Caco-2 (cell line): ENCODE measurements around the gene B3GALT6. TPM values are rescaled to one million over a fixed set of nuclear protein-coding genes. Genes with fewer than 3 reads are reported as not detected.

Experiments
- BruUV-seq: library from RNA; stranded (reverse); fragments of 400-500 nt; replicated peaks from 2 replicates; lab custom pipeline; 2021; lab: Mats Ljungman, UMichigan
- CTCF ChIA-PET: fragments of 300-600 bp; sonication (Branson Sonifier 250); formaldehyde crosslinking; loops from one replicate; lab custom pipeline; 2022; ENCODE audit warnings: antibody characterized with exemption; lab: Charles Lee
- POLR2A ChIA-PET: fragments of 300-600 bp; sonication (Branson Sonifier 250); formaldehyde crosslinking; loops from one replicate; lab custom pipeline; 2022; ENCODE audit warnings: antibody characterized with exemption; lab: Charles Lee
- DNase-seq, 2 experiments: peaks; one replicate each; pipeline versions ENCODE4 v3.0.0 to v3.0.0-alpha.2; 2020 to 2022
- H3K27me3 ChIP-seq: replicated peaks from 2 replicates; pipeline ENCODE4 v1.6.0; 2011; ENCODE audit warnings: low read length; ENCODE audit not compliant: control insufficient read depth, insufficient read depth
- H3K36me3 ChIP-seq: 2 replicates; pipeline ENCODE4 v1.5.1; 2011; ENCODE audit warnings: low read length; ENCODE audit not compliant: control insufficient read depth, insufficient read depth
- H3K4me1 ChIP-seq: fragments of 250-450 bp; sonication (Bioruptor Pico); 2 replicates; pipeline ENCODE4 v1.5.1; 2020; ENCODE audit warnings: mild to moderate bottlenecking
- H3K4me3 ChIP-seq: 2 replicates; pipeline ENCODE4 v1.5.1; 2011; ENCODE audit warnings: low read depth, mild to moderate bottlenecking, control low read depth, low read length
- H3K9me3 ChIP-seq: fragments of 250-450 bp; sonication (Bioruptor Pico); 2 replicates; pipeline ENCODE4 v1.5.1; 2020; ENCODE audit warnings: mild to moderate bottlenecking, moderate library complexity
- H3K27ac Mint-ChIP-seq: one replicate; pipeline ENCODE4 v1.8.0; 2022; ENCODE audit warnings: mixed read lengths; ENCODE audit not compliant: unreplicated experiment
- H3K27me3 Mint-ChIP-seq: one replicate; pipeline ENCODE4 v1.8.0; 2022; ENCODE audit warnings: mixed read lengths; ENCODE audit not compliant: insufficient read depth, unreplicated experiment
- H3K36me3 Mint-ChIP-seq: one replicate; pipeline ENCODE4 v1.8.0; 2022; ENCODE audit warnings: mild to moderate bottlenecking, mixed read lengths; ENCODE audit not compliant: insufficient read depth, unreplicated experiment
- H3K4me1 Mint-ChIP-seq: one replicate; pipeline ENCODE4 v1.8.0; 2022; ENCODE audit warnings: low read depth, mixed read lengths; ENCODE audit not compliant: unreplicated experiment
- H3K4me3 Mint-ChIP-seq: one replicate; pipeline ENCODE4 v1.8.0; 2022; ENCODE audit warnings: mild to moderate bottlenecking, moderate library complexity, mixed read lengths; ENCODE audit not compliant: unreplicated experiment
- H3K9me3 Mint-ChIP-seq: one replicate; pipeline ENCODE4 v1.8.0; 2022; ENCODE audit warnings: mixed read lengths; ENCODE audit not compliant: unreplicated experiment
- CTCF ChIP-seq, 2 experiments: fragments of 200-600 bp in 1 of 2; IDR thresholded peaks; 1 replicate in 1 of 2; 2 replicates in 1 of 2; pipeline versions ENCODE4 v1.5.1 to v1.8.0; 2011 to 2022; ENCODE audit warnings: antibody characterized with exemption in 1 of 2, control low read depth in 1 of 2, inconsistent platforms in 1 of 2, low read depth in 1 of 2, low read length in 1 of 2, mild to moderate bottlenecking in 1 of 2, moderate library complexity in 1 of 2; ENCODE audit not compliant: insufficient read depth in 1 of 2, severe bottlenecking in 1 of 2, unreplicated experiment in 1 of 2
- intact Hi-C: fragments of 100-400 bp; cut with micrococcal nuclease; formaldehyde crosslinking; loops from one replicate; pipeline ENCODE4 v1.10.0; 2022; ENCODE audit not compliant: unreplicated experiment
- total RNA-seq: library from RNA; stranded (reverse); gene quantifications from 2 replicates; pipeline ENCODE4 v1.2.3, GENCODE V29; 2022

B3GALT6 gene
- total RNA-seq, 1 experiment from 2014 or later, result 24.8 TPM

- H3K9me3 ChIP-seq, result no peaks in the 10 kb centered on the region
- Mint-ChIP-seq H3K36me3 (peaks cover 25% of the 10 kb centered on the region), H3K4me1 (no peaks in the 10 kb centered on the region), H3K4me3 (no peak overlapping the region), H3K9me3 (no peaks in the 10 kb centered on the region), H3K27ac (no peak overlapping the region), H3K27me3 (no peaks in the 10 kb centered on the region)
- no peaks in the 10 kb centered on the region for H3K4me1 ChIP-seq
- H3K27me3 ChIP-seq, result no peaks in the 10 kb centered on the region
- ChIA-PET CTCF (no interaction called here), POLR2A (no interaction called here)
- BruUV-seq, result no TSS peak
- DNase-seq, result no peak
- TF ChIP-seq CTCF (IDR thresholded peaks at IDR 0.05; ENCODE audit: insufficient read depth in 1 of 2, low read depth in 1 of 2, low read length in 1 of 2, severe bottlenecking in 1 of 2, unreplicated experiment in 1 of 2), result no peak
- H3K4me3 ChIP-seq, result no peak overlapping the region
- intact Hi-C loops, result no loop called here
- peaks cover 1% of the 10 kb centered on the region; the same call in 1 of the 2 replicates for H3K36me3 ChIP-seq
Observed at GRCh38 chr1:1217621-1218523, 14.2 kb upstream of the B3GALT6 start.

- no peaks in the 10 kb centered on the region for H3K4me1 ChIP-seq
- Mint-ChIP-seq H3K27me3 (no peaks in the 10 kb centered on the region), H3K27ac (no peak overlapping the region), H3K9me3 (no peaks in the 10 kb centered on the region), H3K4me3 (no peak overlapping the region), H3K36me3 (peaks cover 33% of the 10 kb centered on the region), H3K4me1 (no peaks in the 10 kb centered on the region)
- no TSS peak for BruUV-seq
- DNase-seq, result no peak
- intact Hi-C loops, result no loop called here
- no peaks in the 10 kb centered on the region for H3K27me3 ChIP-seq
- H3K36me3 ChIP-seq, result peaks cover 1% of the 10 kb centered on the region; the same call in 1 of the 2 replicates
- no peak overlapping the region for H3K4me3 ChIP-seq
- H3K9me3 ChIP-seq, result no peaks in the 10 kb centered on the region
- no peak for TF ChIP-seq CTCF (IDR thresholded peaks at IDR 0.05; ENCODE audit: insufficient read depth in 1 of 2, low read depth in 1 of 2, low read length in 1 of 2, severe bottlenecking in 1 of 2, unreplicated experiment in 1 of 2)
- ChIA-PET CTCF (no interaction called here), POLR2A (no interaction called here)
Observed at GRCh38 chr1:1218524-1219200, 13.4 kb upstream of the B3GALT6 start.

- Histone ChIP-seq H3K4me1 (no peaks in the 10 kb centered on the region), H3K9me3 (no peaks in the 10 kb centered on the region), H3K4me3 (no peak overlapping the region), H3K36me3 (peaks cover 1% of the 10 kb centered on the region; the same call in 1 of the 2 replicates), H3K27me3 (no peaks in the 10 kb centered on the region)
- TF ChIP-seq CTCF (IDR thresholded peaks at IDR 0.05; ENCODE audit: insufficient read depth in 1 of 2, low read depth in 1 of 2, low read length in 1 of 2, severe bottlenecking in 1 of 2, unreplicated experiment in 1 of 2), result no peak
- intact Hi-C loops, result no loop called here
- Mint-ChIP-seq H3K36me3 (peaks cover 36% of the 10 kb centered on the region), H3K4me1 (no peaks in the 10 kb centered on the region), H3K27ac (no peak overlapping the region), H3K4me3 (no peak overlapping the region), H3K9me3 (no peaks in the 10 kb centered on the region), H3K27me3 (no peaks in the 10 kb centered on the region)
- ChIA-PET CTCF (no interaction called here), POLR2A (no interaction called here)
- DNase-seq, result no peak
- BruUV-seq, result no TSS peak
Observed at GRCh38 chr1:1219341-1219740, 12.7 kb upstream of the B3GALT6 start.
